WTC11 (cell line): ENCODE measurements around the gene UTP4. TPM values are rescaled to one million over a fixed set of nuclear protein-coding genes. Genes with fewer than 3 reads are reported as not detected.

ENCODE experiments used
- ATAC-seq: fragments of 200-7000 bp; cut with Tn5 transposase; 2 replicates; pipeline ENCODE4 v1.10.0; 2021; ENCODE audit warnings: mild to moderate bottlenecking, moderate library complexity
- CTCF ChIA-PET: fragments of 300-600 bp; sonication (Branson Sonifier 250); formaldehyde crosslinking; loops from one replicate; lab custom pipeline; 2021; ENCODE audit warnings: antibody characterized with exemption; lab: Charles Lee
- POLR2A ChIA-PET: fragments of 350-600 bp; sonication (Branson Sonifier 250); formaldehyde crosslinking; loops from one replicate; lab custom pipeline; 2021; ENCODE audit warnings: antibody characterized with exemption; lab: Charles Lee
- DNase-seq: peaks from one replicate; pipeline ENCODE4 v3.0.0; 2021; ENCODE audit warnings: low spot score
- H3K27ac Mint-ChIP-seq: 2 replicates; pipeline ENCODE4 v1.8.0; 2021; ENCODE audit warnings: mixed read lengths
- H3K27me3 Mint-ChIP-seq: 2 replicates; pipeline ENCODE4 v1.8.0; 2021; ENCODE audit warnings: low read depth, mild to moderate bottlenecking, moderate library complexity, mixed read lengths
- H3K36me3 Mint-ChIP-seq: 2 replicates; pipeline ENCODE4 v1.8.0; 2021; ENCODE audit warnings: mixed read lengths
- H3K4me1 Mint-ChIP-seq: 2 replicates; pipeline ENCODE4 v1.8.0; 2022; ENCODE audit warnings: mixed read lengths
- H3K4me3 Mint-ChIP-seq: 2 replicates; pipeline ENCODE4 v1.8.0; 2021; ENCODE audit warnings: mild to moderate bottlenecking, moderate library complexity, mixed read lengths
- H3K9me3 Mint-ChIP-seq: 2 replicates; pipeline ENCODE4 v1.8.0; 2021; ENCODE audit warnings: mixed read lengths
- CBFB ChIP-seq: sonication (generic); formaldehyde crosslinking; IDR thresholded peaks from 2 replicates; pipeline ENCODE4 v1.8.1; 2022; ENCODE audit warnings: mild to moderate bottlenecking, low read depth, missing genetic modification reagents
- E2F5 ChIP-seq: sonication (generic); formaldehyde crosslinking; IDR thresholded peaks from 2 replicates; pipeline ENCODE4 v1.8.1; 2022; ENCODE audit warnings: mild to moderate bottlenecking, moderate library complexity, missing genetic modification reagents
- ESRRA ChIP-seq: sonication (generic); formaldehyde crosslinking; IDR thresholded peaks from 2 replicates; pipeline ENCODE4 v1.8.1; 2022; ENCODE audit warnings: mild to moderate bottlenecking, missing genetic modification reagents, borderline replicate concordance
- ETV6 ChIP-seq: sonication (generic); formaldehyde crosslinking; IDR thresholded peaks from 2 replicates; pipeline ENCODE4 v1.8.1; 2022; ENCODE audit warnings: mild to moderate bottlenecking, missing genetic modification reagents
- FOXP1 ChIP-seq: sonication (generic); formaldehyde crosslinking; IDR thresholded peaks from 2 replicates; pipeline ENCODE4 v1.8.0; 2022; ENCODE audit warnings: missing genetic modification reagents, mild to moderate bottlenecking, moderate library complexity, borderline replicate concordance
- FOXP4 ChIP-seq: sonication (generic); formaldehyde crosslinking; IDR thresholded peaks from 2 replicates; pipeline ENCODE4 v1.8.0; 2022; ENCODE audit warnings: mild to moderate bottlenecking, missing genetic modification reagents
- MAX ChIP-seq: sonication (generic); formaldehyde crosslinking; IDR thresholded peaks from 2 replicates; pipeline ENCODE4 v1.8.0; 2022; ENCODE audit warnings: mild to moderate bottlenecking, missing genetic modification reagents
- NFE2L1 ChIP-seq: sonication (generic); formaldehyde crosslinking; IDR thresholded peaks from 2 replicates; pipeline ENCODE4 v1.8.1; 2023; ENCODE audit warnings: missing genetic modification reagents
- PRDM15 ChIP-seq: sonication (generic); formaldehyde crosslinking; IDR thresholded peaks from 2 replicates; pipeline ENCODE4 v1.8.0; 2022; ENCODE audit warnings: missing genetic modification reagents
- PRRX2 ChIP-seq: fragments of 250-450 bp; sonication (Bioruptor Pico); IDR thresholded peaks from 2 replicates; pipeline ENCODE4 v1.8.0; 2021; ENCODE audit warnings: mild to moderate bottlenecking
- SMAD4 ChIP-seq: sonication (generic); formaldehyde crosslinking; IDR thresholded peaks from 2 replicates; pipeline ENCODE4 v1.8.0; 2022; ENCODE audit warnings: mild to moderate bottlenecking, missing genetic modification reagents
- SP1 ChIP-seq: sonication (generic); formaldehyde crosslinking; conservative IDR thresholded peaks from 2 replicates; pipeline ENCODE4 v1.8.1; 2022; ENCODE audit warnings: missing genetic modification reagents
- TCF7 ChIP-seq: sonication (generic); formaldehyde crosslinking; IDR thresholded peaks from 2 replicates; pipeline ENCODE4 v1.8.0; 2022; ENCODE audit warnings: mild to moderate bottlenecking, low read depth, missing genetic modification reagents, moderate library complexity
- TEAD1 ChIP-seq: sonication (generic); formaldehyde crosslinking; IDR thresholded peaks from 2 replicates; pipeline ENCODE4 v1.8.0; 2022; ENCODE audit warnings: mild to moderate bottlenecking, missing genetic modification reagents
- TEAD4 ChIP-seq: sonication (generic); formaldehyde crosslinking; IDR thresholded peaks from 2 replicates; pipeline ENCODE4 v1.8.0; 2022; ENCODE audit warnings: mild to moderate bottlenecking, missing genetic modification reagents
- ZBTB43 ChIP-seq: sonication (generic); formaldehyde crosslinking; IDR thresholded peaks from 2 replicates; pipeline ENCODE4 v1.8.1; 2023; ENCODE audit warnings: mild to moderate bottlenecking, missing genetic modification reagents
- ZNF232 ChIP-seq: sonication (generic); formaldehyde crosslinking; IDR thresholded peaks from 2 replicates; pipeline ENCODE4 v1.8.0; 2022; ENCODE audit warnings: mild to moderate bottlenecking, missing genetic modification reagents
- ZNF423 ChIP-seq: fragments of 250-450 bp; sonication (Bioruptor Pico); IDR thresholded peaks from 2 replicates; pipeline ENCODE4 v2.1.2; 2022; ENCODE audit warnings: mild to moderate bottlenecking, moderate library complexity
- total RNA-seq: library from RNA; stranded (reverse); gene quantifications from 3 replicates; pipeline ENCODE4 v1.2.3, GENCODE V29; 2021
- TF ChIP-seq, protein P1 (sequence below): sonication (generic); formaldehyde crosslinking; IDR thresholded peaks from 2 replicates; pipeline ENCODE4 v1.8.0; 2022; ENCODE audit warnings: mild to moderate bottlenecking, missing genetic modification reagents
- TF ChIP-seq, protein P2 (sequence below): sonication (generic); formaldehyde crosslinking; IDR thresholded peaks from 2 replicates; pipeline ENCODE4 v1.8.1; 2023; ENCODE audit warnings: mild to moderate bottlenecking, missing genetic modification reagents, moderate library complexity
- TF ChIP-seq, protein P3 (sequence below): fragments of 250-450 bp; sonication (Bioruptor Pico); IDR thresholded peaks from 2 replicates; pipeline ENCODE4 v1.9.0; 2021; ENCODE audit warnings: mild to moderate bottlenecking
- TF ChIP-seq, protein P4 (sequence below): sonication (generic); formaldehyde crosslinking; IDR thresholded peaks from 2 replicates; pipeline ENCODE4 v1.8.1; 2023; ENCODE audit warnings: mild to moderate bottlenecking, moderate library complexity, missing genetic modification reagents

The UTP4 gene
- total RNA-seq, 1 experiment from 2014 or later: 85.7 TPM

DNA sequence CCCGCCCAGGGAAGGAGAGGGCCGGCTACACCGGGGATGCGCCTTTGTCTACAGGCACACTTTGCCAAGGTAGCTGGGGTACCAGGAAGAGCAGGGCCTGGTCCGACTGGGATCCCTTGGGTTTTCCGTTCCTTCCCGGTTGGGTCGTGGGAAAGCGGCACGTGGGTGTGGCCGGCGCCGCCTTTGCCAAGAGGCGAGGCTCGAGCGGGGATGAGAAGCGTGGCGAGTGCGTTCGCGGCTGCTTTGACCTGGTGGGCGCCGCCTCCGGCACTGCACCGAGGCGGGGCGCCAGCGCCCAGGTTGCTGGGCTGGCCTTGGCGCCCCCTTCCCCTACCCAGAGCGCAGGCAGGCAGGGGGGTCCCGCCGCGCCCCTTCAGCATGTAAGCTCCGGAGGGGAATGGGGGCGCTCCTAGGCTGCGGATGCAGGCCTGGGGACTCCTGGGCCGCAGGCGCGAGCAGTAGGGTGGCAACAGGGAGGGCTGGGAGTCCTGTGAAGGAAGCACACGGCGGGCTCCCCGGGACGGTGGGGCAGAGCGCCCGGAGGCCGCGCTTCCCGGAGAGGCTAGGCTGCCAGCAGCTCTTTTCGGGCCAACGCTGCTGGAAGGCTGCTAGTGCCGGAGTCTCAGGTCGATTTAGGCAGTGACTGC, 25.0 kb upstream of the UTP4 start:
- H3K36me3 Mint-ChIP-seq: peaks cover 28% of the 10 kb centered on the region
- H3K27me3 Mint-ChIP-seq: peaks cover 6% of the 10 kb centered on the region; the same call in 1 of the 2 replicates
- peaks cover 63% of the 10 kb centered on the region for H3K4me1 Mint-ChIP-seq
- ATAC-seq (peak; percentile 8), DNase-seq (peak; percentile 52)
- no peaks in the 10 kb centered on the region for H3K9me3 Mint-ChIP-seq
- H3K4me3 Mint-ChIP-seq: peak overlapping the region; percentile 88
- ChIA-PET CTCF (interaction anchor here (0.9 to 1.9 kb wide), 10 partner anchors 11 to 119 kb away, joined by 3 to 9 read pairs (median 4); no protein-coding TSS in a partner anchor), POLR2A (interaction anchor here (0.9 kb wide), 1 partner anchor 29 kb away, joined by 3 read pairs; no protein-coding TSS in a partner anchor)
- H3K27ac Mint-ChIP-seq: peak overlapping the region; percentile 80
- no peak for TF ChIP-seq CBFB (CRISPR knock-in tag)
- TF ChIP-seq TCF7 (CRISPR knock-in tag): peak; percentile 83
- TF ChIP-seq, protein P1, sequence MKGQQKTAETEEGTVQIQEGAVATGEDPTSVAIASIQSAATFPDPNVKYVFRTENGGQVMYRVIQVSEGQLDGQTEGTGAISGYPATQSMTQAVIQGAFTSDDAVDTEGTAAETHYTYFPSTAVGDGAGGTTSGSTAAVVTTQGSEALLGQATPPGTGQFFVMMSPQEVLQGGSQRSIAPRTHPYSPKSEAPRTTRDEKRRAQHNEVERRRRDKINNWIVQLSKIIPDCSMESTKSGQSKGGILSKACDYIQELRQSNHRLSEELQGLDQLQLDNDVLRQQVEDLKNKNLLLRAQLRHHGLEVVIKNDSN (CRISPR knock-in tag): peak; percentile 60; the same call in 1 of the 2 replicates
- TF ChIP-seq, protein P2, sequence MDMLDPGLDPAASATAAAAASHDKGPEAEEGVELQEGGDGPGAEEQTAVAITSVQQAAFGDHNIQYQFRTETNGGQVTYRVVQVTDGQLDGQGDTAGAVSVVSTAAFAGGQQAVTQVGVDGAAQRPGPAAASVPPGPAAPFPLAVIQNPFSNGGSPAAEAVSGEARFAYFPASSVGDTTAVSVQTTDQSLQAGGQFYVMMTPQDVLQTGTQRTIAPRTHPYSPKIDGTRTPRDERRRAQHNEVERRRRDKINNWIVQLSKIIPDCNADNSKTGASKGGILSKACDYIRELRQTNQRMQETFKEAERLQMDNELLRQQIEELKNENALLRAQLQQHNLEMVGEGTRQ (CRISPR knock-in tag): peak; percentile 29; the same call in 1 of the 2 replicates
- peak; percentile 69; the same call in 1 of the 2 replicates for TF ChIP-seq ZNF423 (CRISPR knock-in tag)
- TF ChIP-seq PRDM15: 0 out of 2 replicates have a peak, but pooled peaks have one; percentile 0
- TF ChIP-seq ESRRA (CRISPR knock-in tag): 0 out of 2 replicates have a peak, but pooled peaks have one; percentile 36
- TF ChIP-seq E2F5: 0 out of 2 replicates have a peak, but pooled peaks have one; percentile 8
- no peak for TF ChIP-seq PRRX2
- TF ChIP-seq FOXP1 (CRISPR knock-in tag): peak; percentile 84
- TF ChIP-seq NFE2L1 (CRISPR knock-in tag): no peak
- no peak for TF ChIP-seq TEAD4 (CRISPR knock-in tag)
- peak; percentile 37; the same call in 1 of the 2 replicates for TF ChIP-seq SMAD4 (CRISPR knock-in tag)
- TF ChIP-seq TEAD1 (CRISPR knock-in tag): peak; percentile 74; the same call in 1 of the 2 replicates
- peak; percentile 26; the same call in 1 of the 2 replicates for TF ChIP-seq ZBTB43 (CRISPR knock-in tag)
- no peak for TF ChIP-seq FOXP4 (CRISPR knock-in tag)
- peak; percentile 61 for TF ChIP-seq SP1 (CRISPR knock-in tag)
- TF ChIP-seq, protein P3, sequence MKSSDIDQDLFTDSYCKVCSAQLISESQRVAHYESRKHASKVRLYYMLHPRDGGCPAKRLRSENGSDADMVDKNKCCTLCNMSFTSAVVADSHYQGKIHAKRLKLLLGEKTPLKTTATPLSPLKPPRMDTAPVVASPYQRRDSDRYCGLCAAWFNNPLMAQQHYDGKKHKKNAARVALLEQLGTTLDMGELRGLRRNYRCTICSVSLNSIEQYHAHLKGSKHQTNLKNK (CRISPR knock-in tag): no peak
- TF ChIP-seq, protein P4, sequence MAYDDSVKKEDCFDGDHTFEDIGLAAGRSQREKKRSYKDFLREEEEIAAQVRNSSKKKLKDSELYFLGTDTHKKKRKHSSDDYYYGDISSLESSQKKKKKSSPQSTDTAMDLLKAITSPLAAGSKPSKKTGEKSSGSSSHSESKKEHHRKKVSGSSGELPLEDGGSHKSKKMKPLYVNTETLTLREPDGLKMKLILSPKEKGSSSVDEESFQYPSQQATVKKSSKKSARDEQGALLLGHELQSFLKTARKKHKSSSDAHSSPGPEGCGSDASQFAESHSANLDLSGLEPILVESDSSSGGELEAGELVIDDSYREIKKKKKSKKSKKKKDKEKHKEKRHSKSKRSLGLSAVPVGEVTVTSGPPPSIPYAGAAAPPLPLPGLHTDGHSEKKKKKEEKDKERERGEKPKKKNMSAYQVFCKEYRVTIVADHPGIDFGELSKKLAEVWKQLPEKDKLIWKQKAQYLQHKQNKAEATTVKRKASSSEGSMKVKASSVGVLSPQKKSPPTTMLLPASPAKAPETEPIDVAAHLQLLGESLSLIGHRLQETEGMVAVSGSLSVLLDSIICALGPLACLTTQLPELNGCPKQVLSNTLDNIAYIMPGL (CRISPR knock-in tag): peak; percentile 46; the same call in 1 of the 2 replicates
- TF ChIP-seq ZNF232: peak; percentile 40; the same call in 1 of the 2 replicates
- peak; percentile 71; the same call in 1 of the 2 replicates for TF ChIP-seq MAX (CRISPR knock-in tag)
- 0 out of 2 replicates have a peak, but pooled peaks have one; percentile 4 for TF ChIP-seq ETV6 (CRISPR knock-in tag)
